ENCODE data around the gene DPEP2.
"Not testable (repeated sequence)": the region's sequence is repeated elsewhere in the genome, so short reads cannot be mapped to it uniquely, and the experiment has no call there.

DPEP2 gene

GRCh38 chr16:68022728-68023537 lies 23.6 kb upstream of the DPEP2 start, which contains the start of the genes DDX28 and DUS2:
Gene DDX28, minus strand, starts transcription at chr16:68023232. Its CDS starts 30 bp downstream, at chr16:68023202.
Gene DUS2, plus strand, starts transcription at chr16:68023284. Its CDS starts 14,740 bp downstream, at chr16:68038024.
- no peaks in the 10 kb centered on the region for H3K9me3 ChIP-seq (ENCODE audit: control insufficient read depth, low read depth, low read length)
- peaks cover 7% of the 10 kb centered on the region for H3K4me1 ChIP-seq (ENCODE audit: control insufficient read depth, low read depth, low read length)
- H3K27ac ChIP-seq (ENCODE audit: low read length): peak within 1 kb of the TSS; percentile 88
- peak within 1 kb of the TSS; percentile 96 for H3K4me3 ChIP-seq (ENCODE audit: low read length)
- peak within 1 kb of the TSS; percentile 97 for H3K9ac ChIP-seq (ENCODE audit: low read length)
- H3K27me3 ChIP-seq (ENCODE audit: control insufficient read depth, insufficient read depth, low read length): no peaks in the 10 kb centered on the region
- H3K36me3 ChIP-seq (ENCODE audit: control insufficient read depth, low read depth, low read length): peaks cover 12% of the 10 kb centered on the region

GRCh38 chr16:68022278-68022727 lies 23.0 kb upstream of the DPEP2 start:
- Histone ChIP-seq H3K9ac (ENCODE audit: low read length) (peak overlapping the region; percentile 97), H3K4me1 (ENCODE audit: control insufficient read depth, low read depth, low read length) (peaks cover 7% of the 10 kb centered on the region), H3K27ac (ENCODE audit: low read length) (peak overlapping the region; percentile 88), H3K9me3 (ENCODE audit: control insufficient read depth, low read depth, low read length) (no peaks in the 10 kb centered on the region), H3K36me3 (ENCODE audit: control insufficient read depth, low read depth, low read length) (peaks cover 12% of the 10 kb centered on the region), H3K4me3 (ENCODE audit: low read length) (peak overlapping the region; percentile 96), H3K27me3 (ENCODE audit: control insufficient read depth, insufficient read depth, low read length) (no peaks in the 10 kb centered on the region)

- Histone ChIP-seq H3K9ac (ENCODE audit: low read length) (no peak overlapping the region), H3K36me3 (ENCODE audit: control insufficient read depth, low read depth, low read length) (peaks cover 7% of the 10 kb centered on the region), H3K27ac (ENCODE audit: low read length) (no peak overlapping the region), H3K4me3 (ENCODE audit: low read length) (peak overlapping the region; percentile 96), H3K4me1 (ENCODE audit: control insufficient read depth, low read depth, low read length) (peaks cover 7% of the 10 kb centered on the region), H3K9me3 (ENCODE audit: control insufficient read depth, low read depth, low read length) (no peaks in the 10 kb centered on the region), H3K27me3 (ENCODE audit: control insufficient read depth, insufficient read depth, low read length) (no peaks in the 10 kb centered on the region)
Observed at GRCh38 chr16:68021490-68021889, 22.2 kb upstream of the DPEP2 start.

GRCh38 chr16:68019167-68019680 lies 19.9 kb upstream of the DPEP2 start:
- Histone ChIP-seq H3K4me3 (ENCODE audit: low read length) (no peak overlapping the region), H3K9ac (ENCODE audit: low read length) (no peak overlapping the region), H3K9me3 (ENCODE audit: control insufficient read depth, low read depth, low read length) (no peaks in the 10 kb centered on the region), H3K4me1 (ENCODE audit: control insufficient read depth, low read depth, low read length) (peaks cover 7% of the 10 kb centered on the region), H3K27ac (ENCODE audit: low read length) (no peak overlapping the region), H3K36me3 (ENCODE audit: control insufficient read depth, low read depth, low read length) (no peaks in the 10 kb centered on the region), H3K27me3 (ENCODE audit: control insufficient read depth, insufficient read depth, low read length) (no peaks in the 10 kb centered on the region)

- no peak within 1 kb of the TSS for H3K9ac ChIP-seq (ENCODE audit: low read length)
- H3K27me3 ChIP-seq (ENCODE audit: control insufficient read depth, insufficient read depth, low read length): no peaks in the 10 kb centered on the region
- H3K27ac ChIP-seq (ENCODE audit: low read length): no peak within 1 kb of the TSS
- no peaks in the 10 kb centered on the region for H3K4me1 ChIP-seq (ENCODE audit: control insufficient read depth, low read depth, low read length)
- H3K9me3 ChIP-seq (ENCODE audit: control insufficient read depth, low read depth, low read length): no peaks in the 10 kb centered on the region
- no peak within 1 kb of the TSS for H3K4me3 ChIP-seq (ENCODE audit: low read length)
- no peaks in the 10 kb centered on the region for H3K36me3 ChIP-seq (ENCODE audit: control insufficient read depth, low read depth, low read length)
Observed at GRCh38 chr16:68015681-68016080, 16.4 kb upstream of the DPEP2 start, which contains the start of gene DPEP2NB. Gene DPEP2NB, minus strand, starts transcription at chr16:68015911. Its CDS starts 141 bp downstream, at chr16:68015770.

GRCh38 chr16:68013440-68013839 lies 14.2 kb upstream of the DPEP2 start:
- no peak overlapping the region for H3K27ac ChIP-seq (ENCODE audit: low read length)
- no peaks in the 10 kb centered on the region for H3K27me3 ChIP-seq (ENCODE audit: control insufficient read depth, insufficient read depth, low read length)
- no peaks in the 10 kb centered on the region for H3K36me3 ChIP-seq (ENCODE audit: control insufficient read depth, low read depth, low read length)
- H3K9me3 ChIP-seq (ENCODE audit: control insufficient read depth, low read depth, low read length): no peaks in the 10 kb centered on the region
- H3K4me1 ChIP-seq (ENCODE audit: control insufficient read depth, low read depth, low read length): no peaks in the 10 kb centered on the region
- H3K4me3 ChIP-seq (ENCODE audit: low read length): no peak overlapping the region
- no peak overlapping the region for H3K9ac ChIP-seq (ENCODE audit: low read length)

GRCh38 chr16:68009872-68010271 lies 10.6 kb upstream of the DPEP2 start:
- not testable (repeated sequence) for H3K27me3 ChIP-seq (ENCODE audit: control insufficient read depth, insufficient read depth, low read length); H3K4me3 ChIP-seq (ENCODE audit: low read length); H3K36me3 ChIP-seq (ENCODE audit: control insufficient read depth, low read depth, low read length); H3K4me1 ChIP-seq (ENCODE audit: control insufficient read depth, low read depth, low read length); H3K27ac ChIP-seq (ENCODE audit: low read length); H3K9me3 ChIP-seq (ENCODE audit: control insufficient read depth, low read depth, low read length); H3K9ac ChIP-seq (ENCODE audit: low read length)

GRCh38 chr16:68009157-68009735 lies 10.0 kb upstream of the DPEP2 start:
- Histone ChIP-seq H3K4me1 (ENCODE audit: control insufficient read depth, low read depth, low read length) (peaks cover 4% of the 10 kb centered on the region), H3K4me3 (ENCODE audit: low read length) (no peak overlapping the region), H3K36me3 (ENCODE audit: control insufficient read depth, low read depth, low read length) (no peaks in the 10 kb centered on the region), H3K27me3 (ENCODE audit: control insufficient read depth, insufficient read depth, low read length) (no peaks in the 10 kb centered on the region), H3K9ac (ENCODE audit: low read length) (no peak overlapping the region), H3K27ac (ENCODE audit: low read length) (no peak overlapping the region), H3K9me3 (ENCODE audit: control insufficient read depth, low read depth, low read length) (no peaks in the 10 kb centered on the region)

GRCh38 chr16:68005786-68006286 lies 6.6 kb upstream of the DPEP2 start:
- Histone ChIP-seq H3K9me3 (ENCODE audit: control insufficient read depth, low read depth, low read length) (no peaks in the 10 kb centered on the region), H3K36me3 (ENCODE audit: control insufficient read depth, low read depth, low read length) (no peaks in the 10 kb centered on the region), H3K4me1 (ENCODE audit: control insufficient read depth, low read depth, low read length) (peaks cover 4% of the 10 kb centered on the region), H3K27me3 (ENCODE audit: control insufficient read depth, insufficient read depth, low read length) (no peaks in the 10 kb centered on the region), H3K4me3 (ENCODE audit: low read length) (no peak overlapping the region), H3K27ac (ENCODE audit: low read length) (no peak overlapping the region), H3K9ac (ENCODE audit: low read length) (no peak overlapping the region)

GRCh38 chr16:68005211-68005610 lies 5.9 kb upstream of the DPEP2 start:
- no peak overlapping the region for H3K27ac ChIP-seq (ENCODE audit: low read length)
- H3K4me1 ChIP-seq (ENCODE audit: control insufficient read depth, low read depth, low read length): peaks cover 4% of the 10 kb centered on the region
- no peaks in the 10 kb centered on the region for H3K9me3 ChIP-seq (ENCODE audit: control insufficient read depth, low read depth, low read length)
- H3K36me3 ChIP-seq (ENCODE audit: control insufficient read depth, low read depth, low read length): no peaks in the 10 kb centered on the region
- no peak overlapping the region for H3K4me3 ChIP-seq (ENCODE audit: low read length)
- no peak overlapping the region for H3K9ac ChIP-seq (ENCODE audit: low read length)
- no peaks in the 10 kb centered on the region for H3K27me3 ChIP-seq (ENCODE audit: control insufficient read depth, insufficient read depth, low read length)

- no peaks in the 10 kb centered on the region for H3K27me3 ChIP-seq (ENCODE audit: control insufficient read depth, insufficient read depth, low read length)
- no peaks in the 10 kb centered on the region for H3K9me3 ChIP-seq (ENCODE audit: control insufficient read depth, low read depth, low read length)
- no peak overlapping the region for H3K9ac ChIP-seq (ENCODE audit: low read length)
- H3K27ac ChIP-seq (ENCODE audit: low read length): no peak overlapping the region
- no peak overlapping the region for H3K4me3 ChIP-seq (ENCODE audit: low read length)
- no peaks in the 10 kb centered on the region for H3K36me3 ChIP-seq (ENCODE audit: control insufficient read depth, low read depth, low read length)
- peaks cover 4% of the 10 kb centered on the region for H3K4me1 ChIP-seq (ENCODE audit: control insufficient read depth, low read depth, low read length)
Observed at GRCh38 chr16:68003031-68003430, 3.7 kb upstream of the DPEP2 start.

All from iPS-18a (cell line).